Muscle of leg (tissue), 11 donors: Measurements from ENCODE around the gene CFAP210. TPM values are rescaled to one million over a fixed set of nuclear protein-coding genes. Genes with fewer than 3 reads are reported as not detected.
"Not testable (repeated sequence)": the region's sequence is repeated elsewhere in the genome, so short reads cannot be mapped to it uniquely, and the experiment has no call there.

Experiments used
- DNase-seq: peaks from one replicate; pipeline ENCODE4 v3.0.0; 2013
- H3K27ac ChIP-seq: one replicate; pipeline ENCODE4 v1.5.1; 2013; ENCODE audit warnings: mild to moderate bottlenecking, low read length, control low read depth
- H3K27me3 ChIP-seq: one replicate; pipeline ENCODE4 v1.6.1; 2013; ENCODE audit warnings: low read length; ENCODE audit not compliant: control insufficient read depth, insufficient read depth
- H3K36me3 ChIP-seq: one replicate; pipeline ENCODE4 v1.6.1; 2013; ENCODE audit warnings: low read length; ENCODE audit not compliant: control insufficient read depth, insufficient read depth
- H3K4me1 ChIP-seq: one replicate; pipeline ENCODE4 v1.6.1; 2013; ENCODE audit warnings: low read length; ENCODE audit not compliant: control insufficient read depth, insufficient read depth
- H3K4me3 ChIP-seq: one replicate; pipeline ENCODE4 v1.5.1; 2013; ENCODE audit warnings: low read length, control low read depth
- H3K9me3 ChIP-seq: replicated peaks from 2 replicates; pipeline ENCODE4 v1.6.1; 2013; ENCODE audit warnings: low read depth, low read length; ENCODE audit not compliant: control insufficient read depth
- WGBS: methylation state at CpG from one replicate; pipeline ENCODE4 v1.1.5; 2013; ENCODE audit warnings: missing lambda C conversion rate; ENCODE audit not compliant: insufficient coverage; 5-methylcytosine and 5-hydroxymethylcytosine counted together
- polyA plus RNA-seq, 8 donors: library from polyadenylated mRNA; unstranded; fragments of 120-200 nt; gene quantifications; one replicate each; pipeline versions ENCODE4 v1.2.1 to v1.2.3, GENCODE V29; 2013; ENCODE audit warnings: inconsistent platforms in 1 of 8, low replicate concordance in 1 of 8; ENCODE audit not compliant: insufficient read length in 8 of 8, insufficient read depth in 1 of 8
- total RNA-seq: library from RNA; stranded (reverse); fragments of 120-200 nt; gene quantifications from one replicate; pipeline ENCODE4 v1.2.4, GENCODE V29; 2013

The CFAP210 gene
- total and polyA plus RNA-seq, 9 donors: 0.10 to 0.57 (median 0.17) TPM; not detected in 1

DNA sequence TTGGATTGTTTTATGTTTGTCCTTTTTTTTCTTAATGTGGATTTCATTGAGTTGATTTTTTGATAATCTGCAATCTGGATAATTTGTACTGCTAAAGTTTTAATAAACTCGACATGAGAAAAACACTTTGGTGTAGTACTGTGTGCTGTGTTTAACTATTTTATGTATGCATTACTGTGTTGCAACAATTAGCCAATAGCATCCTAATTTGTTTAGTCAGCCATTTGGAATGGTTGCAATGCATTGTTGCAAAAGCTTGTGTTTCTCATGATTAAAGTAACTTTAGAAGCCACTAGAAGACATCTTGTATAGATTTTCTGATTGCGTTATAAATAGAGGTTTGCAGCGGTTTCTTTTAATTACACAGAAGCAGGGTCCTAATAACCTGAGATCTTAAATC lies 56.6 kb downstream of the CFAP210 start:
- no peaks in the 10 kb centered on the region for H3K9me3 ChIP-seq
- H3K27ac ChIP-seq: no peak overlapping the region
- DNase-seq: no peak
- no peak overlapping the region for H3K4me3 ChIP-seq
- WGBS: 80% methylated on average over 1 of the region's 3 CpGs
- H3K27me3 ChIP-seq: no peaks in the 10 kb centered on the region
- no peaks in the 10 kb centered on the region for H3K4me1 ChIP-seq
- H3K36me3 ChIP-seq: peaks cover 18% of the 10 kb centered on the region

DNA sequence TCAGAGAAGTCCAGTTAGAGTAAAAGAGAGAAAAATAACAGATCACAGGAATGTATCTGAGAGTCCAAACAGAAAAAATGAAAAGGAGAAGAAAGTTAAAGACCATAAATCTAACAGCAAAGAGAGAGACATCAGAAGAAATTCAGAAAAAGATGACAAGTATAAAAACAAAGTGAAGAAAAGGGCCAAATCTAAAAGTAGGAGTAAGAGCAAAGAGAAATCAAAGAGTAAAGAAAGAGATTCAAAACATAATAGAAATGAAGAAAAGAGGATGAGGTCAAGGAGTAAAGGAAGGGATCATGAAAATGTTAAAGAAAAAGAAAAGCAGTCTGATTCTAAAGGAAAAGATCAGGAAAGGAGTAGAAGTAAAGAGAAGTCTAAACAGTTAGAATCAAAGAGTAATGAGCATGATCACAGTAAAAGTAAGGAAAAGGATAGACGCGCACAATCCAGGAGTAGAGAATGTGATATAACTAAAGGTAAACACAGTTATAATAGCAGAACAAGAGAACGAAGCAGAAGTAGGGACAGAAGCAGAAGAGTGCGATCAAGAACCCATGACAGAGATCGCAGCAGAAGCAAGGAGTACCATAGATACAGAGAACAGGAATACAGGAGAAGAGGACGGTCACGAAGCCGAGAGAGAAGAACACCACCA lies 57.6 kb downstream of the CFAP210 start:
- DNase-seq: no peak
- Histone ChIP-seq H3K4me3 (no peak overlapping the region), H3K36me3 (peaks cover 20% of the 10 kb centered on the region), H3K4me1 (no peaks in the 10 kb centered on the region), H3K27me3 (no peaks in the 10 kb centered on the region), H3K27ac (no peak overlapping the region), H3K9me3 (no peaks in the 10 kb centered on the region)
- 94% methylated on average over 6 of the region's 8 CpGs for whole genome bisulfite sequencing

DNA sequence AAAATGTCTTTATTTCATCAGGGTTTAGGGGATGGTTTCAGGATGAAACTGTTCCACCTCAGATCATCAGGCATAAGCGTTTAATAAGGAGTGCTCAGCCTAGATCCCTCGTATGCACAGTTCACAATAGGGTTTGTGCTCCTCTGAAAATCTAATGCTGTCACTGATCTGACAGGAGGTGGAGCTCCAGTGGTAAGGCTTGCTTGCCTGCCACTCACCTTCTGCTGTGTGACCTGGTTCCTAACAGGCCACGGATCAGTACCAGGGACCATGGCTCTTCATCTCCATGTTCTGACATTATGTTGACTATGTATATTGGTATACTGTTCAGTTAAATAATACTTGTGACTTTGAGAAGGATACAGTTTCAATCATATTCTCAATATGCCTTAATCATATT lies 68.4 kb downstream of the CFAP210 start:
- Histone ChIP-seq H3K36me3 (peaks cover 26% of the 10 kb centered on the region), H3K4me1 (no peaks in the 10 kb centered on the region), H3K9me3 (no peaks in the 10 kb centered on the region), H3K27me3 (no peaks in the 10 kb centered on the region), H3K4me3 (no peak overlapping the region), H3K27ac (no peak overlapping the region)
- WGBS: 92% methylated on average over 2 of the region's 3 CpGs
- DNase-seq: no peak

DNA sequence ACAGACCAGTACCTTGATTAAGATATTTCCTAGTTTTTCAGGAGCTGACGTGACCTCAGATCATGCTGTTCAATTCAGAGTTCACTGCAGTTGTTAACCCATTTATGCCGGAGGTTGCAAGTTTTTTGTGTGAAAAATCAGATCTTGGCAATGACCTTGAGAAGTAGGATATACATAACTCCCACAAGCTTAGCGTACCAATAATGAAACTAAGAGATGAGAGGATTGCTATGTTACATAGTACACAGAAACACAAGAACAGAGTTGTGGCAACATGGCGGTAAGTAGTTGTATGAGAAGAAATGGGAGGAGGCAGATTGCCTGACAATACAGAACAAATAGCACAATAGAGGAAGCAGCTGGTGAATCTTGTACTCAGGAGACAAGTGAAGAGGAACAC lies 71.0 kb downstream of the CFAP210 start:
- DNase-seq: no peak
- peaks cover 22% of the 10 kb centered on the region for H3K36me3 ChIP-seq
- no CpG with 5 or more reads among the region's 4 CpGs for WGBS
- no peaks in the 10 kb centered on the region for H3K27me3 ChIP-seq
- no peak overlapping the region for H3K27ac ChIP-seq
- no peak overlapping the region for H3K4me3 ChIP-seq
- H3K4me1 ChIP-seq: no peaks in the 10 kb centered on the region
- H3K9me3 ChIP-seq: no peaks in the 10 kb centered on the region

DNA sequence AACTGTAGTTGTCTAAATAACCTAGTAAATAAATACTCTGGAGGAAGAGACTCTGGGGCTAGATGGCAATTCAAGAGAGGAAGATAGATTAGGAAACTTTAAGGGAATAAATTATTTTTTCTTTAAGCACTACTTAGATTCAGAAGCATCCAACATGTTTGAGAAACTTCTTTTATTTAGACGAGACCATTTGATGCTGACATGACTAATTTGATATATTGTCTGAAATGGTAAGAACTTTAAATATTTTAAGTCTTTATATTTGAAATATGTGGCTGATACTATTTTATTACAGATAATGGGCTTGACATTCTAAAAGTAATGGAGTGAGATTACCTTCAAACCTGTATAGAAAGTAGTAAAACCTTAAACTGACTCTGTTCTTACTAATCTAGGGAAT lies 73.7 kb downstream of the CFAP210 start:
- H3K36me3 ChIP-seq: peaks cover 16% of the 10 kb centered on the region
- H3K27ac ChIP-seq: no peak overlapping the region
- no CpG with 5 or more reads among the region's 1 CpG for WGBS
- H3K9me3 ChIP-seq: peaks cover 8% of the 10 kb centered on the region
- H3K27me3 ChIP-seq: no peaks in the 10 kb centered on the region
- H3K4me3 ChIP-seq: no peak overlapping the region
- H3K4me1 ChIP-seq: no peaks in the 10 kb centered on the region
- DNase-seq: no peak

DNA sequence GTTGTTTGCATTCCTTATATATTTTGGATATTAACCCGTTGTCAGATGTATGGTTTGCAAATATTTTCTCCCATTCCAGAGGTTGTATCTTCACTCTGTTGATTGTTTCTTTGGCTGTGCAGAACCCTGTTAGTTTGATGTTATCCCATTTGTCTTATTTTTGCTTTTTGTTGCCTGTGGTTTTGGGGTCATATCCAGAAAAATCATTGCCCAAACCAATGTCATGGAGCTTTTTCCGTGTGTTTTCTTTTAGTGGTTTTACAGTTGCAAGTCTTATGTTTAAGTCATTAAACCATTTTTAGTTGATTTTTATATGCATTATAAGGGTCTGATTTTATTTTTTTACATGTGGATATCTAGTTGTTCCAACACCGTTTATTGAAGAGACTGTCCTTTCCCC lies 74.3 kb downstream of the CFAP210 start:
- Histone ChIP-seq H3K9me3 (peaks cover 8% of the 10 kb centered on the region), H3K4me3 (no peak overlapping the region), H3K4me1 (no peaks in the 10 kb centered on the region), H3K36me3 (peaks cover 21% of the 10 kb centered on the region), H3K27me3 (no peaks in the 10 kb centered on the region), H3K27ac (no peak overlapping the region)
- WGBS: no CpG with 5 or more reads among the region's 3 CpGs
- DNase-seq: no peak

DNA sequence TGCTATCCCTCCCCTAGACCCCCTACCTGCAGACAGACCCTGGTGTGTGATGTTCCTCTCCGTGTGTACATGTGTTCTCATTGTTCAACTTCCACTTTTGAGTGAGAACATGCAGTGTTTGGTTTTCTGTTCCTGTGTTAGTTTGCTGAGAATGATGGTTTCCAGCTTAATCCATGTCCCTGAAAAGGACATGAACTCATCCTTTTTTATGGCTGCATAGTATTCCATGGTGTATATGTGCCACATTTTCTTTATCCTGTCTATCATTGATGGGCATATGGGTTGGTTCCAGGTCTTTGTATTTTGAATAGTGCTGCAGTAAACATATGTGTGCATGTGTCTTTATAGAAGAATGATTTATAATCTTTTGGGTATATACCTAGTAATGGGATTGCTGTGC lies 78.2 kb downstream of the CFAP210 start:
- DNase-seq, H3K4me1 ChIP-seq, H3K27me3 ChIP-seq, H3K27ac ChIP-seq, H3K4me3 ChIP-seq: not testable (repeated sequence)
- peaks cover 25% of the 10 kb centered on the region for H3K36me3 ChIP-seq
- WGBS: no CpG with 5 or more reads among the region's 1 CpG
- peaks cover 11% of the 10 kb centered on the region for H3K9me3 ChIP-seq

DNA sequence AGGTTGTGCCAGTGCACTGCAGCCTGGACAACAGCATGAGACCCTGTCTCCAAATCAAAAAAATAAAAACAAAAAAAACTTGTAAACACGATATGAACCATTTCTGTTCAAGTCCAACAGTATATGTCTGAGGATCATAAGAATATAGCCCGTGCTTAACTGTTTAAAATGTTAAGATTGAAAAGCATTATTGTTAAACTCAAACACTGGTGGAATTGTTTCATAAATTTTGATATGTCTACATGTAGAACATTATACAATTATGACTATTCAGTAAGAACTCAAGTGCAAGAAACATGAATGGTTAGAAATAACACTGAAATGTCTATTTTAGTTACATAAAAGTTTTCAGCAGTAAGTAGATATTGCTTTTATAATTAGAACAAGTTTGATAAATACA lies 80.3 kb downstream of the CFAP210 start:
- peaks cover 11% of the 10 kb centered on the region for H3K9me3 ChIP-seq
- WGBS: no CpG with 5 or more reads among the region's 2 CpGs
- no peaks in the 10 kb centered on the region for H3K4me1 ChIP-seq
- H3K36me3 ChIP-seq: peaks cover 34% of the 10 kb centered on the region
- no peak for DNase-seq
- no peaks in the 10 kb centered on the region for H3K27me3 ChIP-seq
- no peak overlapping the region for H3K27ac ChIP-seq
- no peak overlapping the region for H3K4me3 ChIP-seq

DNA sequence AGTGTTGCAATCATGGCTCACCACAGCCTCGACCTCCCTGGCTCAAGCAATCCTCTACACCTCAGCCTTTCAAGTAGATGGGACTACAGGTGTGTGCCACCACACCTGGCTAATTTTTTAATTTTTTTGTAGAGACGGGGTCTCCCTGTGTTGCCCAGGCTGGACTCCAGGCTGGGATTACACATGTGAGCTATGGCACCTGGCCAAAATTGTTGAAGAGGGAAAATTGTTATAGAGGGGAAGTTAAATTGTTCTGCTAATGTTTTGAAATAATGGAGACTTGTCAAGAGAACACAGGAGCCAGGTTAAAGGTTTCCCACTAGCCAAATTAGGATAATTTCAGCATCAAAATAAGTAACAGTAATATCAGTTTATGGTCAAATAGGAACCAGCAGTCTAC lies 84.9 kb downstream of the CFAP210 start:
- WGBS: 92% methylated on average over 2 of the region's 2 CpGs
- Histone ChIP-seq H3K9me3 (peaks cover 3% of the 10 kb centered on the region), H3K4me3 (no peak overlapping the region), H3K27me3 (no peaks in the 10 kb centered on the region), H3K27ac (no peak overlapping the region), H3K36me3 (peaks cover 39% of the 10 kb centered on the region), H3K4me1 (no peaks in the 10 kb centered on the region)
- DNase-seq: no peak

DNA sequence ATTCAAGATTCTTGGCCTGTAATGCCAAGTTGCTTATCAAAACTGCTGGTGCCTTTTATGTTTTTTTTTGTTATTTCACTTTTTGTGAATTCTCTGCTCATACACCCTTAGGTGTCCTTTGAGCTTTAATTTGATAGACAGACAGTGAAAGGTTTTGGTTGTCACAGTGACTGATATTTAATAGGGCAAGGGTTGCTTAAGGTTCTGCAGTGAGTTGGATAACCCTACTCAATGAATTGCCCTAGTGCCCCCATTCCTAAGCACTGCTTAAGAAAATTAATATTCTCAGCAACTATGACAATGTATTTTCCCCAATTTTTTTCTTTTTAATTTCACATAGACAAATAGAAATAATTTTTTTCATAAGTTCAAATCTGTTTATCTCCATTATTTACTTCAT lies 94.6 kb downstream of the CFAP210 start:
- no peak overlapping the region for H3K4me3 ChIP-seq
- no peaks in the 10 kb centered on the region for H3K27me3 ChIP-seq
- H3K27ac ChIP-seq: no peak overlapping the region
- H3K4me1 ChIP-seq: no peaks in the 10 kb centered on the region
- DNase-seq: no peak
- H3K36me3 ChIP-seq: peaks cover 8% of the 10 kb centered on the region
- no peaks in the 10 kb centered on the region for H3K9me3 ChIP-seq

DNA sequence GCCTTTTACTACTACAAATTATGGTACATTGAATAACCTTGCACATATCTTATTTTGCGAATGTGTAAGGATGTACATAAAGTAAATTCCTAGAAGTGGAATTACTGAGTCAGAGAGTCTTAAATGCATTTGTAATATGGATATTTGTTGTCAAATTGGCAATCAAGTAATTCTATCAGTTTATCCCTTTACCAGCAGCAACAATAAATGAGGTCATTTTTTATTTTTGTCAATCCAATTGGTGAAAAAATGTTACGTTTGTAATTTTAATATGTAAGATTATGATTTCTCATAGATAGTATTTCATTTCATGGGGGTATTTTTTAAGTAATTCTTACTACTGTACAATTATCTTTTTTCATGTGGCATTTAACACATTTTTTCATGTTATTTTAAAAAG lies 95.2 kb downstream of the CFAP210 start:
- peaks cover 2% of the 10 kb centered on the region for H3K36me3 ChIP-seq
- no peaks in the 10 kb centered on the region for H3K27me3 ChIP-seq
- no peak overlapping the region for H3K27ac ChIP-seq
- no peak for DNase-seq
- H3K9me3 ChIP-seq: no peaks in the 10 kb centered on the region
- no peak overlapping the region for H3K4me3 ChIP-seq
- WGBS: no CpG with 5 or more reads among the region's 2 CpGs
- H3K4me1 ChIP-seq: no peaks in the 10 kb centered on the region
